Stimulated activated CD4-positive, alpha-beta T cell treated with anti-CD3 and anti-CD28 coated beads, Interleukin-12 subunit alpha, Interleukin-12 subunit beta, amount 100 ng/mL, for 4 hours (primary cell): ENCODE data around the gene ITGA3.
"Not testable (repeated sequence)": the region's sequence is repeated elsewhere in the genome, so short reads cannot be mapped to it uniquely, and the experiment has no call there.

Experiments used
- DNase-seq: peaks from one replicate; pipeline ENCODE4 v3.0.0-alpha.2; 2020

Gene ITGA3

DNA sequence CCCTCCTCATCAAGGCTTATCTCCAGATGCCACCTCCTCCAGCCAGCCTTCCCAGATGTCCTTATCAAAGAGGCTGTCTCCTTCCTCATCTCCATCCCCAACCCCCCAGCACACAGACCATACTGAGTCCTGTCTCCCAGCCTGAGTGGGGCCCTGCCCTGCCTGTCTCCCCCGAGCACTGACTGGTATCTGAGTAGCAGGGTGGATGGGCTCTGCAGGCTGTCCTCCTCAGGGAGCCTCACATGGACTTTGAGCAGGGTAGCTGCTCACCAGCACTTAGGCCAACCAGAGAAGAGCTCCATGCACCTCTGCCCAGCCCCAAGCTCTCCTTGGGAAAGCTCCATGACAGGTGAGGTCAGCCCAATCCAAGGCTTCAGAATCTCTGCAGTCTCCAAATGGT is 20.0 kb upstream of the ITGA3 start:
- no peak for DNase-seq

DNA sequence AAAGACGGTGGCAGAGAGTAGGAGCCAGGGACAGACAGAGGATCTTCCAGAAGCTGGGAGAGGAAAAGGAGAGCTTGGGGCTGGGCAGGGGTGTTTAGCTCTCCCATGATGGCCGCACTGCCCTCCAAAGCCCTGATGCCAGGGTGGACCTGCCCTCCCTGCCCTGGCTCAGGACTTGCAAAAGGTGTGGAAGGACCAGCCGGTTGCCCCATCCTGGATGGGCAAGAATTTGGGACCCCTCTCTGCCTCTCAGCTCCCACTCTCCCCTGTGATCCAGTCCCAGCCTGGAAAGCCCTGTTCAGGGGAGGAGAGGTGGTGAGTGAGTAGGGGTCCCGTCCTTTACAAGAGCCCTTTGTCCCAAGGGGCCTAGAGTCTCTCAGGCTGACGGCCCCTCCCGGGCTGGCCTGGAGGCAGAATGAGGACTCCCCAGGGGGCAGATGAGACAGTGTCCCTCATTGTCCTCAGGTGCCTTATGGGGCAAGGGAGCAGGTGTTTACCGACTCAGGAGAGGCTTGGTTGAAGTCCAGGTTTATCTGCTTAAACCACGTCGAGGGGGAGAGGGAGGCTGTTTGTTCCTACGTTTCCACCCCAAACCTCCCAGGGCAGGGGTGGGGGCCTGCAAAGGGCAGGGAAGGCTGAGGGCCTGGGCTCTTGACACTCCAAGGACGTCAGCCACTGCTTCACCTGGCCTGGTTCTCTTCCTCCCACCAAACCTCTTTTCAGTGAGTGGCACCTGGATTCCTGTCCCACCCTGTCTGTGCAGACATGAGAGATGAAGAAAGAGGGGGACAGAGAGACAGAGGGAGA is 19.3 kb upstream of the ITGA3 start:
- DNase-seq: no peak

DNA sequence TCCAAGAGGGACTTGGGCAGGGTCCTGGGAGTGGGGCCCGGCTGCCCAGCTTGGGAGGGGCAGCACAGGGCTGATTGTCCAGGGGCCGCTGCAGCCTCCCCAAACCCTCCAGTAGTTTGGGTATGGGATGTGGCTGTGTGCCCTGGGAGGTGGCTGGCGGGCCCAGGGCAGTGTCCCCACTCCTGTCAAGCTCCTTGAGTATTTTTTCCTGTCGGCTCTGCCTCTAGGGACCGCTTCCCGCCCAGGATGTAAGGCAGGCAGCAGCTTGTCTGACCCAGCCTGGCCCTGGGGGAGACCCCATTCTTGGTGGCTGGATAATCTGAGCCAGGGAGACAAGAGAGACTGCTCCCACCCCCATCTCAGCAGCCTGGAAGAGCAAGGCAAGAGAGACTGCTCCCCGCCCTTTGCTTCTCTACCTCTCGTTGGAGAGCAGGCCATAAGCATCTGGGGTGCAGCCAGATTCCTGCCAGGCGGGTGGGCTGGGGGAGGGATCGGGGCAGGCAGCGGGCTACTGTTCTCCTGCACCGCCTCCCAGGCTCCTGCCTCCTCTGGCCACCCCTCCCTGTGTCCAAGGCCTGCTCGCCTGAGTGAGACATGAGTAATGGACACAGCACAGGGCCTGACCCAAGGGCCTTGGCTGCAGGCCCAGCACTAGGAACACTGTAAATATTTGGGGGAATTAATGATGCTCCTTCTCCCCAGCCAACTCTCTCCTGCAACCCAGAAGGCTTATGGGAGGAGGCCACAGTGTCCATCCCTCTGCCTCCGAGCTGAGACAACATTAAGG is 18.4 kb upstream of the ITGA3 start:
- no peak for DNase-seq

DNA sequence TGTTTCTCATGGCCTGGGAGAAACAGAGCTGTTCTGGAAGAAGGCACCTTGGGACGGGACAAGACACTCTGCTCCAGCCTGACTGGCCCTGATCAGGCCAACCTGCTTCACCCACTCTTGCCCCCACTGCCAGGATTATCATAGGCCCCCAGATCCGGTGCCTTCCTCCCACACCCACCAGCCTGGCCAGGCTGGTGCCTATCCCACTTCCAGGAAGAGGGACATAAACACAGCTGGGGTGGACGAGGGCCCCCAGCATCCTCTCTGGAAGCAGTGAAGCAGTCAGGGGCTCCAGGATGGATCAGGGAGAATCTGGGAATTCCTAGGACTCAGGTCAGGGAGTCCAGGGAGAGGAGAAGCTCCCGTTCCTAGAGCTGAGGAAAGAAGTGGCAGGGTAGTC is 16.9 kb upstream of the ITGA3 start:
- DNase-seq: no peak

DNA sequence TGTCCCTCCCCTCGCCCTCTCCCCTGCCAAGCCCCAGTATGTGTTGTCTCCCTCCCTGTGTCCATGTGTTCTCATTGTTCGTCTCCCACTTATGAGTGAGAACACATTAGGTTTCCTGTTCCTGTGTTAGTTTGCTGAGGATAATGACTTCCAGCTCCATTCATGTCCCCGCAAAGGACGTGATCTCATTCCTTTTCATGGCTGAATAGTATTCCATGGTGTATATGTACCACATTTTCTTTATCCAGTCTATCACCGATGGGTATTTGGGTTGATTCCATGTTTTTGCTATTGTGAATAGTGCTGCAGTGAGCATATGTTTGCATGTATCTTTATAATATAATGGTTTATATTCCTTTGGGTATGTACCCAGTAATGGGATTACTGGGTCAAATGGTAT is 15.4 kb upstream of the ITGA3 start:
- not testable (repeated sequence) for DNase-seq

DNA sequence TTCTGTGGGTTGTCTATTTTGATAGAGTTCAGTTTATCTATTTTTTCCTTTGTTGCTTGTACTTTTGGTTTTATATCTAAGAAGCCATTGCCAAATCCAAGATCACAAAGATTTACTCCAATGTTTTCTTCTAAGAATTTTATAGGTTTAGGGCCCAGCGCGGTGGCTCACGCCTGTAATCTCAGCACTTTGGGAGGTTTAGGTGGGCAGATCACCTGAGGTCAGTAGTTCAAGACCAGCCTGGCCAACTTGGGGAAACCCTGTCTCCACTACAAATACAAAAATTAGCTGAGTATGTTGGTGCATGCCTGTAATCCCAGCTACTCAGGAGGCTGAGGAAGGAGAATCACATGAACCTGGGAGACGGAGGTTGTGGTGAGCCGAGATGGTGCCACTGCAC is 13.7 kb upstream of the ITGA3 start:
- no peak for DNase-seq

DNA sequence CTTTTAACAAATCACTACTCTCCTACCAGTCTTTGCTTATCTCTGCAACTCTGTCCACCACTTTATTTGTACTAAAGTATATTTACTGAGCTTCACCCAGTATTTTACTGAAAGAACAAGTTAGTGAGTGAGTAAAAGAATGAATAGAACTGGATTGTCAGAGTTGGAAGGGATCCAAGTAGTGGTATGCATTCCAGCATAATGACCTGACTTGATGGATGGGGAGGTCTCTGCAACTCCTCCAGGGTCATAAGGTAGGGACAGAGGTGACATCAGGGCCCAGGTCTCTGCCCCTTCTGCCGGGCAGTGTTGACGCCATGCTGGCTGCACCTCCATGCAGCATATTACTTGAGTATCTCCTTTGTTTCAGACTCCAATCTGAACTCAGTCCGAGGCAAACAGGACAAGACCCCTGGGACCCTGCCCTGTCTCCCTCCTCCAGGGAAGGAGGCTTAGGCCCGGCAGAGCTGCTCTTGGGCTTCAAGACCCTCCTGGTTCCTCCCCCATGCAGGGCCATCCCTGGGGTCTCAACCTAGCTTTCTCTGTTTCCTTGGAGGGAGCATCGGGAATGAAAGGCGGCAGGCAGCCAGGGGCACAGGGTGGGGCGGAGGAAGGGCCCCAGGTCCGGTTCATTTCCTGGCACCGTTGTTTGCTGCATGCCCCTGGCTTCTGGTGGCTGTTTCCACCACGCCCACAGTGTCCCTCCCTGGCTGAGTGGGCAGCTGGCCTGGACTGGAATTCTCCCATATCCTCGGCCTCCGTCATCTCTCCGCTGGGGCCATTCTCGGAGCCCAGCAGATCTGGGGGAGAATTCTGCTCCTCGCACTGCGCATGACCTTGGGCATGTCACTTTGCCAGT is 12.4 kb upstream of the ITGA3 start:
- no peak for DNase-seq

DNA sequence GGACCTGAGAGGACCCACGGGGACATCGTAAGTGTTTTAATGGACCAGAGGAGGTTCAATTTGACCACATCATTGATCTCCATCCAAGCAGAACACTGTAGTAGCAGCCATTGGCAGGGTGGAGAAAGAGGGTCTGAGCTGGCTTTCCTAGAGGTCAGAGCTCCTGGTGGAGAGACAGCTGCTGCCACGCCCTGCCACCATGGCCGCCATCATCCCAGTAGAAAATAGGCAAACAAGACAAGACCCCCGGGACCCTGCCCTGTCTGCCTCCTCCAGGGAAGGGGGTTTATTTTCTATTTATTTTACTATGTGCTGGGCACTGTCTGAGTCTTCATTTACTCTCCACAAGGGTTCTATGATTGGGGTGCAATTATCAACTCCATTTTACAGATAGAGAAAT is 11.4 kb upstream of the ITGA3 start:
- DNase-seq: no peak

DNA sequence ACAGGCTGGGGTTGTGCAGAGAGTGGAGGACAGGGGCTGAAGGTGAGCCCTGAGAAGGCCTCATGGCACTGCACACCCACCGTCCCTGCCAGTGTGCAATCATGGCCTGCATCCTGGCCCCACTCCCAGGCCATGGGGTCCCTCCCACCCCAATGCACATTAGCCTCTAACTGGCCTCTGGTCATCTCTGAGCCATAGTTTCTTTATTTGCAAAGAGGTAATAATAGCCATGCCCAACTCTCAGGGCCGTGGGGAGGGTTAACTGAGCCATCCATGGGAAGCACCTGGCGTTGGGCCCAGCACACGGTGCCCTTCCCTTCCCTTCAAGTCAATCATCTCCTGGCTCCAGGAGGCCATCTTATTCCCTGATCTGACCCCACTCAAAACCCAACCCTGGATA is 10.8 kb upstream of the ITGA3 start:
- DNase-seq: no peak

DNA sequence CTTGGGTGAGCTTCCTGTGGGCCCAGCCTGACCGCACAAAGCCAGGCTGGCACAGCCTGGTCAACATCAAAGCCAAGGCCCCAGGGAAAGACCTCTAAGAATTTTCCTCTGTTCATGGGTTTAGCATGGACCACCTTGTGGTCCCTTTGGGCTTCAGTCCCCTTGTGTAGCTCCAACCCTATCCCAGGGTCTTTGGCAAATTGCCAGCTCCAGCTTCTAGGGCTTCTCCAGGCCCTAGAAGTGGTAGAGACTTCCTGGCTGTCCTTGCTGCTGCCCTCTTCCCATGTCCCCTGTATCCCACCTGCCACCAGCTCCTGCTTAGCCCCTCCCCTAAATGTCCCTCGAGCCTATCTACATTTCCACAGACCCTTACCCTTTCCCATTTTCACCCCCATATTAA is 9.7 kb upstream of the ITGA3 start:
- no peak for DNase-seq

DNA sequence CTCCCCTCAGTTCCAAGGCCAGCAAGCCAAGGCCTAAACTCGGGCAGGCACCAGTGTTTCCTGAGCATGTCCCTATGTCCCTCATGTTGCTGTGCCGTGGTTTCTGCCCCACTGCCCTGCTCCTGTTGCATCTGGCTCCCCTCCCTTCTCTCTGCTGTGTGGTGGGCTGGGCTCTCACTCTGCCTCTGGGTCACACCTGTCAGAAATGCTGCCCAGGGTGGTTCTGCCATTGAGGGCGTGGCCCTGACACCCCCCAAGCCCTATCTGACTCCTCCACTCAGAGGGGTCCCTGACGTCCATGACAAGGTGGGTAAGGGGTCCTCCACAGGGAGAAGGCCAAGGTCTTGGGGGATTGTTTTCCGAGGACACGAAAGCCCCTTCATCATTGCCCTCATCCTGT is 9.2 kb upstream of the ITGA3 start:
- no peak for DNase-seq

DNA sequence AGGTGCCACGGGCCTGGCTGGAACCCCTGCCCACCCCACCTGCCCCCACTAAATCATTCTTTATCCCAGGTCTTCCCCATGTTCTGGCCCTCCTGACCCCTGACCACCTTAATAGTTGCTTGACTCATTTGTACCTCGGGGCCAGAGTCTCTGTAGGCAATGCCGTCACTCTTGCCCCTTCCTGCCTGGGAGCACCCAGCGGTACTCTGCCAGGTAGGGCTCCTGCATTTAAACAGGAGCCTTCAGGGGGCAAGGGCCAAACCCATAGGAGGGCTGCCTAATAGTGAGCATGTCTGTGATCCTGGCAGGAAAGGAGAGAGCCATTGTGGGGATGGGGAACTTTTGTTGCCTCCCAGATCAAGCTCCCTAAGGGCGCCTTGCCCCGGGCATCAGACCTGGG is 8.8 kb upstream of the ITGA3 start:
- no peak for DNase-seq

DNA sequence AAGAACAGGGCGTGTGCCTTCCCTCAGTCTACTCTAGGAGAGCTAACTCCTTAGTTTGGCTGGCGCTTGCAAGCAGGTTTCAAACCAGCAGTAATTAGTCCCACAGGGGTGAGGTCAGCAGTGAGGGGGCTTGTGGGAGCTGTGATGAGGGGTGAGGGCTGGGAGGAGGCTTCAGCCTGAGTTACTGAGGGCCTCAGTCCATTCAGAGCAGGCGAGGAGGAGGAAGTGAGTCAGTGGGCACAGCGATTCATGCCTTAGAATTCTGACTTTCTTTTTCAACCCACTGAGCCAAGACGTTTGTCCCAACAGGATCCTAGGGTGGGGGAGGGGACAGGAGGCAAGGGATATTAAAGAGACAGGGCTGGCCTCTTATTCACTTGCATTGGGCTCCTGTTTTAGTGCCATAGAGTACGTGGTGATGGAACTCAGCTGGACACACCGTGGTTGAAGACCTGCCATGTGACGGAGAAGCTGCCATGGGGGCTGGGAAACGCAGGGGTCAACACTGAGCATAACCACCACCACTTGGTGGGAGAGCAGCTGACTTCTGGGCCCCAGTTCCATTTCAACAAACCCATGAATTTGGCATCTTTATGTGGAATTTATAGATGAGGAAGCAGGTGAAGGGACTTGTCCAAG is 8.3 kb upstream of the ITGA3 start:
- no peak for DNase-seq

DNA sequence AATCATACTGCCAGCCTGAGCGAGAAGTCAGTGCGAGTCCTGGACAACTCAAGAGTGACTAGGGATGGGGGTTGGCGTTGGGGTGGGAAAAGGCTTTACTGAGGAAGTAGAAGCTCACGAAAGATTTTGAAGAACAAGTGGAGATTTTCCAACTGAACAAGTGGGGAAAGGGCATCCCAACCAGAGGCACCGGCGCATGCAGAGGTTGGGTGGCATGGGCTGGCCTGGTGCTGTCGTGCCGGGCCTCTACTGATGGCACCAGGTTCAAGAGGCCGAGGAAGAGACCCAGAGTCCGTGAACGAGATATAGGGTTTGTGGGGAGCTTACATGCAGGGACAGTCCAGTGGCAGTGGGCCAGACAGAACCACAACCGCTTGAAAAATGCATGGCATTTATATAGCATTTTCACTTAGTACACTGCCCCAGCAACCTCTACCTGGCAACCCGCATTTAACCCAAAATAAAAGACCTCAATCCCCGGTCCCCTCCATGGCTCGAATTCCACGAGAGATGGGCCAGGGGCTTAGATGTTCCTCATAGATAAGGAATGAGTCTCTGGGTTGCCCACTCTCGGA is 7.7 kb upstream of the ITGA3 start:
- no peak for DNase-seq

DNA sequence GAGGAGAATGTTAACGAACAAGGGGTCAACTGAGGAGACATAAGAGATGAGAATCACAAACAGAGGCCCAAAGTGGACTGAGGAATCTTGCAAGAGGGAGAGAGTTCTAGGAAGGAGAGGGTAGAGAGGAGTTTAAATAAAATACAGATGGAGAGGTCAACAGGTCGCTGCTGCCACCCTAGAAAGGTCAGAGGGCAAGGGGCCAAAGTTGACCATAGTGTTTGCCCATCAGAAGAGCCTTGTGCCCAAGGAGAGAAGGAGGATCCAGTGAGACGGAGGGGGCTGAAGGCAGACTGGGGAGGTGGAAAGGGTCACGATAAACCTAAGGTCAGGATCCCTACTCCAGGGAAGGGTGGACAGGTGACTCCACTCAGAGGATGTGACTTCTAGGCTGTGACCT is 6.9 kb upstream of the ITGA3 start:
- DNase-seq: no peak

DNA sequence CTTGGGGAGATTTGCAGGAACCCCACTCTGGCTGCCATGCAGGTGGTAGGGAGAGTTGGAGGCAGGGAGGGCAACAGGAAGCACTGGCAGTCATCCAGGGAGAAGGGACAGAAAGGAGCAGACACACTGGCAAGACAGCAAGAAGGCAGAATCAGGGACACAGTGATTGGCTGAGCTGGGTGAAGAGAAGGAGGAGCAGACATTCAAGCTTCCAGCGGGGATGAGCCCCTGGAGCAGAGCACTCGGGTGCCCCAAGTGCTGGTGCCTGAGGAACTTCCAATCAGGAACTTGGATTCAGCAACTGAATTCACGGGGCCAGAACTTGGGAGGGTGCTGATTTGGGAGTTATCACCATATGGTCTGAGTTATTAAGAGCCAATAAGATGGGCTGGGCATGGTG is 6.3 kb upstream of the ITGA3 start:
- DNase-seq: no peak

DNA sequence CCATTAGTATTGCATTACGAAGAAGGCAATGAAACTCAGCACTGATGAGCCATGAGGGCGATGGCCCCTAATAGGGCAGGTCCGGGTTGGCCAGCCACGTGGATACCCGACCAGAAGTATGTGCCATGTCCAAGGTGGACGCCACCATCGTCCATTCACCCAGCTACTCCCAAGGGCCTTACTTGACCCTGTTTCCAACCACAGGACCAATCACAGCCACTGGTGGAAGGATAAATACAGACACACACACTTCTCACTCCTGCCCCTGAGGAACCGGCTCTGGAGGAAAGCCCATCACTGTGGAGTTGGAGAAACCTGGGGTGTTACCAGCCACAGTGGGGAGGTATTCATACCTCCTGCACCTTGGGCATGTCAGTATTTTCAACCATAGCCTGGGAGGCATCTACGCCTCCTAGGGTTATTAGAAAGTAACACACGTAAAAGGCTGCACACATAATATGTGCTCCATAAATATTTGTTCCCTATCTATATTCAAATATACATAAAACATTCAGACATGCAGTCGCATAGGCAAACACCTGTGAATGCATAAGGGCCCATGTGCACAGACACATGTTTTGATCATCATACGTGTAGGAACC is 5.4 kb upstream of the ITGA3 start:
- DNase-seq: no peak

DNA sequence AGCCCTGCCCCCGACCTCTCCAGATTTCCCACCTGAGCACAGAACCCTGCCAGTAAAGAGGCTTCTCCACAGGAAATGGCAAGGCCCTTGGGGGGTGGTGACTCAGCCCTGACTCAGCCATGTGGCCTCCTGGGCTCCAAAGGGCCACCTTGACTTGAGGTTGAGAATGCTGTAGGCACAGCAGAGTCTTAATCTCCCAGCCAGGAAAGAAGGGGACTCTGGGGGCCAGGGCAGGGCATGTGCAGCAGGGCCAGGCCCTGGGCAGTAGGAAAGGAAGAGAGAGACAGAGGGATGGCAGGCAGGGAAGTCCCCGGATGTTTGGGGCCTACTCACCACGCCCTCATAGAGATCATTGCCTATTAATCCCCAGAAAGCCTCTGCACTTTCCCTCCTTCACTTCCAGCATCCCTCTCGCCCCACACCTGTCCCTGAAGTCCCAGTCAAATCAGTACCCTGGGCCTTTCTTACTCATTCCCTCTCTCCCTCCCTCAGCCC is 4.8 kb upstream of the ITGA3 start:
- DNase-seq: peak; percentile 50

DNA sequence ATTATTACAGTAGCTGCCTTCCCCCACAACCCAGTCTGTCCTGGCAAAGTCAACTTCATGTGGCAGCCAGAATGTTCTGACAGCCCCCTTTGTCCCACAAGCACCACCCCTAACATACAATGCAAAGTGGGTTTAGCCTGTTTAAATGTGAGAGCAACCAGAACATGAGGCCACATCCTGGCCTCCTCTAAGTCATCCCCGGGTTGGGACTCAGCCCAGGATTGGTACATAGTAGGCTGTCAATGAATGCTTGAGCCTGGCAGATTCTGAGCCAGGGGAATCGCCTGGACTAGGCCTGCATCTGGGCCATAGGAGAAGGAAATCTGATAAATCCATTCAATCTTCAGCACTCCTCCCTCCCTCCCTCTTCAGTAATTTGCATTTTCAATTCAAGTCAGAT is 4.3 kb upstream of the ITGA3 start:
- DNase-seq: no peak

DNA sequence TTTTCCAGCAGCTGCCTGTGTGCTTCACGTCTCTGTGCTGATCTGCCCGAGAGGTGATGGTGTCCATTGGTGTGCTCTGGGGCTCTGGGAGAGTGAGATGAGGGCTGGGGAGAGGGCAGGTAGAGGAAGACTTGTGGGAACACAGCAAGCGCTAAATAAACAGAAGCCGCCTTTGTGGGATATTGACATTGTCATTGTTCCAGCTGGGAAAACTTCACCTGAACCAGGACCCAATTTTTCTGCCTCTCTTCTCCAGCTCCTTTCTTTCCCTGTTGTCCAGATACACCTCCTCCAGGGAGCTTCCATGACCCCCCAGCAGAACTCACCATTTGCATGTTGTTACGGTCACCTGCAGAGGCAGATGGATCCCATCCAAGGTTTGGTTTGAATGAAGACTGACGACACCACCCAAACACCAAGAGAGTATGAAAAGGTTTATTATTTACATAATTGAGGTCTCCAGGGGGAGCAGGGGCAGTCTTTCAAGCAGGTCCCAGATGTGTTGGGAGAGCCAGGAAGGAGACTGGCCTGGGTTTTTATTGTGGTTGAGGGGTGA is 3.6 kb upstream of the ITGA3 start:
- no peak for DNase-seq

DNA sequence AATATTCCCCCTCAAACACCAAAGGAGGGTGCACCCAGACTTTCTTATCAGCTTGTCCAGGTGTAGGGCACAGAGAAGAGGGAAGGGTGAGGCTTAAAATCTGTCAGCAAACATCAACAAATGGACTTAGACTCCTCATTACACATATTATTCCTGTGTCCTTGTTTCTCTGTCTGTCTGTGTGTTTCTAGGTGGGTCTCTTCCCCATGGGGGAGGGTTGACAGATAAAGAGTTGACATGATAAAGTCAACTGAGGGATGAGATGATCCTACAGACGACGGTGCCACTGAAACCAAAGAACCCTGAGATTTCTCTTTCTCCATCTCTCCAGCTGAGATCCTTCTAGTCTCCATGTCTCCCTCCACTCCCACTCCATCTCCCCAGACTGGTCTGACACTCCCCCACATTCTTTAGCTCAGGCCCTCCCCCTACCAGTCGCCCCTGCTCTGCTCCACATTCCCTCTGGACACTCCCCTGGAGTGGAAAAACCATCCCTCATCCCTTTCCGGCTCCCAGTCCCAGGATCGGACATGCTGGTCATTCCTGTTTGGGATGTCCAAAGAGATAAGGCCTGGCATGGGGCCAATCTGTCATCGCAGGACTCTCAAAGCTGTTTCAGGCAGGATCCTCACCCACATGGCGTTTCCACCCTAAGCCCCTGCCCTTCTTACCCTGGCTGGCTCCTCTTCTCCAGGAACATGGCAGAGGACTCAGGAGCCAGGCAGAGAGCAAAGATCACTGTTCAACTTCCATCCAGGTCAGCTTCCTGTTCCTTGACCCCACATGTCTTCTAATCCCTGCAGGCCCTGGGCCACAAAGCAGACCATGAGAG is 2.9 kb upstream of the ITGA3 start:
- no peak for DNase-seq
